Measurements from ENCODE around the gene ADCY3.

Gene ADCY3

GRCh38 chr2:24872344-24873115, 47.5 kb downstream of the ADCY3 start:
- no peak for DNase-seq

- DNase-seq = no peak
Measured at GRCh38 chr2:24871852-24872333, 48.1 kb downstream of the ADCY3 start.

- DNase-seq = no peak
Measured at GRCh38 chr2:24870891-24871705, 48.9 kb downstream of the ADCY3 start.

GRCh38 chr2:24870440-24870839, 49.6 kb downstream of the ADCY3 start:
- DNase-seq = no peak

- no peak for DNase-seq
Measured at GRCh38 chr2:24866946-24867345, 53.1 kb downstream of the ADCY3 start.

GRCh38 chr2:24863641-24864040, 56.4 kb downstream of the ADCY3 start:
- DNase-seq = no peak

- no peak for DNase-seq
Measured at GRCh38 chr2:24861500-24861899, 58.5 kb downstream of the ADCY3 start.

- DNase-seq = no peak
Measured at GRCh38 chr2:24860631-24861030, 59.4 kb downstream of the ADCY3 start.

- DNase-seq = no peak
Measured at GRCh38 chr2:24859968-24860600, 60.0 kb downstream of the ADCY3 start.

- no peak for DNase-seq
Measured at GRCh38 chr2:24858996-24859395, 61.0 kb downstream of the ADCY3 start.

GRCh38 chr2:24857746-24858145, 62.3 kb downstream of the ADCY3 start:
- DNase-seq = no peak

GRCh38 chr2:24856791-24857211, 63.2 kb downstream of the ADCY3 start:
- DNase-seq = no peak

GRCh38 chr2:24855726-24856125, 64.3 kb downstream of the ADCY3 start:
- no peak for DNase-seq

- no peak for DNase-seq
Measured at GRCh38 chr2:24855022-24855622, 64.9 kb downstream of the ADCY3 start.

GRCh38 chr2:24853996-24854395, 66.0 kb downstream of the ADCY3 start:
- no peak for DNase-seq

GRCh38 chr2:24853046-24853445, 67.0 kb downstream of the ADCY3 start:
- DNase-seq = no peak

- DNase-seq = no peak
Measured at GRCh38 chr2:24852431-24853020, 67.5 kb downstream of the ADCY3 start.

GRCh38 chr2:24852026-24852425, 68.0 kb downstream of the ADCY3 start:
- no peak for DNase-seq

- no peak for DNase-seq
Measured at GRCh38 chr2:24850944-24851343, 69.1 kb downstream of the ADCY3 start.

GRCh38 chr2:24845691-24846090, 74.3 kb downstream of the ADCY3 start:
- DNase-seq = no peak

GRCh38 chr2:24844023-24844685, 75.9 kb downstream of the ADCY3 start:
- DNase-seq = no peak

GRCh38 chr2:24843330-24843860, 76.6 kb downstream of the ADCY3 start:
- no peak for DNase-seq
